ENCODE measurements around the gene BTBD19. TPM values are rescaled to one million over a fixed set of nuclear protein-coding genes. Genes with fewer than 3 reads are reported as not detected.

BTBD19 gene
- total and polyA plus RNA-seq, 9 of the 15 experiments (the other 6 are each of a cell fraction or from before 2014, with no cell fraction given) = 0.22 to 2.0 (median 0.95) TPM

DNA sequence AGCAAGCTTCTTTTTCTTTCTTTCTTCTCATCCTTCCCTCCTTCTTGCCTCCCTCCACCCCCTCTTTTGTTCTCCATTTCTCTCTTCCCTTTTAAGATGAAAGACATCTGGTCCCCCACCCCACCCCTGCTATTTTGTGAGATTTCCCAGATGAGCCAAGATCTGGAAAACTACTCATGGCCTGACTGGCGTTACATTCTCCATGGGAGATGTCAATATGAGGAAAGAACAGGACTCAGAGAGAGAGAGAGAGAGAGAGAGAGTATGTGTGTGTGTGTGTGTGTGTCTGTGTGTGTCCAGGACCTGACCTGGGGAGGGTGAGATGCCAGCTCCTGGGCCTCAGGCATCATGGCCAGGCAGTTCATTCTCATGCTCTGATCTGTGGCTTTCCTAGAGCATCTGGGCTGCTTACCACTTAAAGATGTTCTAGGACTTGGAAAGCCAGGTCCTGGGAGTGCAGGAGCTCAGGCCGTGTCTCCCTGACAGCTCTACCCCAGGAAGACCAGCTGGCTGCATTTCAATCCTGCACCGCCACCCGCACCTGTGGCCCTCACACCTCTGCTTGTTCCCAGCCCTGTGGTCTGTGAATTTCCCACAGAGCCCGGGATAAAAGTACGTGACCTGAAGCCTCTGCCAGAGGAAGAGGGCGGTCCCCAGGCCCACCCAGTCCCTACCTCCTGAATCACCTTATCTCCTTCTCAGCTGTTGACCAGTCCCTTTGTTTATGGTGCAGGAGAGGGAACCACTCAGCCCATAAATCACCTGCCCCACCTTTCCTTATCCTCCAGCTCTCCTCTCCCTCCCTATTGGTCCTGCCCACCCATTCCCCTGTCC is 17.1 kb upstream of the BTBD19 start:
- FAIRE-seq = peak; percentile 78
- no TSS peak for BruUV-seq (replicated peaks)
- 12% methylated on average over 7 of the region's 7 CpGs for WGBS (ENCODE audit: insufficient coverage, low coverage, missing lambda C conversion rate)
- in situ Hi-C loops (cut with MboI) = loop anchor here (5.0 to 10.0 kb wide), 2 partner anchors 221 to 514 kb away; partner anchors contain the start of genes HECTD3 and UROD
- H3K4me1 ChIP-seq (replicated peaks in 1 of 2; ENCODE audit: control insufficient read depth in 2 of 2, insufficient read depth in 2 of 2, low read length in 2 of 2) = peaks cover 20 to 21% of the 10 kb centered on the region in 2 experiments; a peak in 4 of 5 replicates
- ChIA-PET POLR2A (interaction anchor here (0.5 to 12.0 kb wide), 9 partner anchors 9 to 728 kb away, joined by 3 to 253 read pairs (median 3); partner anchors contain the start of genes PLK3 and RPS8), CTCF (ENCODE audit: low intra/inter-chr PET ratio) (no interaction called here)
- peak overlapping the region; percentile 69 for H3K4me2 ChIP-seq (ENCODE audit: insufficient read depth, low read length)
- H3K4me3 ChIP-seq = no peak overlapping the region
- H3K27me3 ChIP-seq (ENCODE audit: control insufficient read depth in 2 of 2, insufficient read depth in 2 of 2, low read length in 2 of 2) = no peaks in the 10 kb centered on the region
- DNase-seq (ENCODE audit: extremely low read depth in 1 of 4, low spot score in 3 of 4) = peak in 3 of 4 experiments; percentile 44 to 74 (median 65)
- H3K36me3 ChIP-seq (ENCODE audit: control insufficient read depth, insufficient read depth, low read length) = no peaks in the 10 kb centered on the region
- no peaks in the 10 kb centered on the region for H3K9me1 ChIP-seq (ENCODE audit: control insufficient read depth, insufficient read depth, low read length)
- peak overlapping the region; percentile 67 for H2AFZ ChIP-seq (ENCODE audit: low read depth, low read length)
- no peak overlapping the region for H3K27ac ChIP-seq (ENCODE audit: extremely low read depth, low read depth, low read length)
- intact Hi-C loops (cut with micrococcal nuclease) = loop anchor here (5.0 kb wide), 2 partner anchors 41 to 221 kb away; partner anchors contain the start of genes HECTD3 and UROD
- ATAC-seq = peak; percentile 45
- H3K9ac ChIP-seq (ENCODE audit: insufficient read depth in 1 of 2, low read depth in 2 of 2, low read length in 2 of 2) = peak overlapping the region; percentile 4 to 66; a peak in 2 of 4 replicates
- H3K9me3 ChIP-seq (replicated peaks; ENCODE audit: control insufficient read depth, insufficient read depth, low read depth, low read length) = no peaks in the 10 kb centered on the region
- H4K20me1 ChIP-seq (replicated peaks; ENCODE audit: control insufficient read depth, insufficient read depth, low read length) = no peaks in the 10 kb centered on the region
- no peaks in the 10 kb centered on the region for H3K79me2 ChIP-seq (ENCODE audit: control insufficient read depth, insufficient read depth, low read length)
- peak; percentile 87 for TF ChIP-seq ZEB2 (IDR thresholded peaks at IDR 0.05)
- TF ChIP-seq PKNOX1 (IDR thresholded peaks at IDR 0.05) = peak; percentile 94
- TF ChIP-seq, protein P1, sequence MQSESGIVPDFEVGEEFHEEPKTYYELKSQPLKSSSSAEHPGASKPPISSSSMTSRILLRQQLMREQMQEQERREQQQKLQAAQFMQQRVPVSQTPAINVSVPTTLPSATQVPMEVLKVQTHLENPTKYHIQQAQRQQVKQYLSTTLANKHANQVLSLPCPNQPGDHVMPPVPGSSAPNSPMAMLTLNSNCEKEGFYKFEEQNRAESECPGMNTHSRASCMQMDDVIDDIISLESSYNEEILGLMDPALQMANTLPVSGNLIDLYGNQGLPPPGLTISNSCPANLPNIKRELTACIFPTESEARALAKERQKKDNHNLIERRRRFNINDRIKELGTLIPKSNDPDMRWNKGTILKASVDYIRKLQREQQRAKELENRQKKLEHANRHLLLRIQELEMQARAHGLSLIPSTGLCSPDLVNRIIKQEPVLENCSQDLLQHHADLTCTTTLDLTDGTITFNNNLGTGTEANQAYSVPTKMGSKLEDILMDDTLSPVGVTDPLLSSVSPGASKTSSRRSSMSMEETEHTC (IDR thresholded peaks at IDR 0.05) = no peak
- TF ChIP-seq ZNF121 (CRISPR knock-in tag; conservative IDR thresholded peaks at IDR 0.05) = no peak
- TF ChIP-seq CBX8 (IDR thresholded peaks at IDR 0.05; ENCODE audit: borderline replicate concordance, extremely low read depth, low read depth, low read length, poor library complexity, severe bottlenecking) = no peak
- TF ChIP-seq POLR2B (IDR thresholded peaks at IDR 0.05; ENCODE audit: low read depth, partially characterized antibody) = no peak
- peak; percentile 59 for TF ChIP-seq CBFA2T3 (IDR thresholded peaks at IDR 0.05)
- TF ChIP-seq SMARCA4 (IDR thresholded peaks at IDR 0.05) = peak; percentile 34; the same call in 1 of the 2 replicates
- TF ChIP-seq HDAC1 (IDR thresholded peaks at IDR 0.05) = peak in 1 of 2 experiments; percentile 48; a peak in 1 of 4 replicates
- TF ChIP-seq MEIS2 (IDR thresholded peaks at IDR 0.05; ENCODE audit: partially characterized antibody) = peak; percentile 95
- no peak for TF ChIP-seq ZFP36 (IDR thresholded peaks at IDR 0.05; ENCODE audit: low read depth, low read length, partially characterized antibody)
- TF ChIP-seq, protein P2, sequence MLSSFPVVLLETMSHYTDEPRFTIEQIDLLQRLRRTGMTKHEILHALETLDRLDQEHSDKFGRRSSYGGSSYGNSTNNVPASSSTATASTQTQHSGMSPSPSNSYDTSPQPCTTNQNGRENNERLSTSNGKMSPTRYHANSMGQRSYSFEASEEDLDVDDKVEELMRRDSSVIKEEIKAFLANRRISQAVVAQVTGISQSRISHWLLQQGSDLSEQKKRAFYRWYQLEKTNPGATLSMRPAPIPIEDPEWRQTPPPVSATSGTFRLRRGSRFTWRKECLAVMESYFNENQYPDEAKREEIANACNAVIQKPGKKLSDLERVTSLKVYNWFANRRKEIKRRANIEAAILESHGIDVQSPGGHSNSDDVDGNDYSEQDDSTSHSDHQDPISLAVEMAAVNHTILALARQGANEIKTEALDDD (IDR thresholded peaks at IDR 0.05) = 0 out of 2 replicates have a peak, but pooled peaks have one; percentile 23
- 0 out of 2 replicates have a peak, but pooled peaks have one; percentile 21 for TF ChIP-seq NCOA1 (IDR thresholded peaks at IDR 0.05; ENCODE audit: low read depth)
- no peak for TF ChIP-seq ZBTB2 (IDR thresholded peaks at IDR 0.05)
- no peak for TF ChIP-seq ZNF354B (CRISPR knock-in tag; IDR thresholded peaks at IDR 0.05)
- TF ChIP-seq ZBTB7A (IDR thresholded peaks at IDR 0.05; ENCODE audit: borderline replicate concordance, control insufficient read depth, low read depth, low read length) = 0 out of 2 replicates have a peak, but pooled peaks have one; percentile 22

Data from K562 (cell line).